HG03280 (cell line): ENCODE results near the gene BCL7B.
"Not testable (repeated sequence)": the region's sequence is repeated elsewhere in the genome, so short reads cannot be mapped to it uniquely, and the experiment has no call there.

Source experiments
- ATAC-seq: cut with Tn5 transposase; IDR thresholded peaks from one replicate; pipeline ENCODE4 v1.9.1; 2021; ENCODE audit warnings: mild to moderate bottlenecking, moderate library complexity; ENCODE audit not compliant: unreplicated experiment

BCL7B gene

DNA sequence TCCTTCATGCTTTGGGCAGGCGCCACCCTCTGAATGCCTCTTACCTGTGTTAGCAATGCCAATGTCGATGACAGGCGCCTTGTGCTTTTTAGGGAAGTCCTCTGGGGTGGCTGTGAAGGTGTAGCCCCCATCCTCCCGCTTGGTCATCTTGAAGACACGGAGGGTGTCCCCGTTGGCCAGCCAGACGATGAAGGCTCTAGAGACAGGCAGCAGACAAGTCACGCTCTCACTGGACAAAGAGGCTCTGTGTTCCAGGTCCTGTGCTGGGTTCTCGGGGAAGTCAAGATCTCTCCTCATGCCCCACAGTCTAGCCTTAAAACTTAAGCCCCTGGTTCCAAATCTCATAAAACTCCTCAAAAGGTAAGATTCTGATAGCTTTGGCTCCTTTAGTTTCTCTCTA lies 15.8 kb upstream of the BCL7B start:
- ATAC-seq: no peak

DNA sequence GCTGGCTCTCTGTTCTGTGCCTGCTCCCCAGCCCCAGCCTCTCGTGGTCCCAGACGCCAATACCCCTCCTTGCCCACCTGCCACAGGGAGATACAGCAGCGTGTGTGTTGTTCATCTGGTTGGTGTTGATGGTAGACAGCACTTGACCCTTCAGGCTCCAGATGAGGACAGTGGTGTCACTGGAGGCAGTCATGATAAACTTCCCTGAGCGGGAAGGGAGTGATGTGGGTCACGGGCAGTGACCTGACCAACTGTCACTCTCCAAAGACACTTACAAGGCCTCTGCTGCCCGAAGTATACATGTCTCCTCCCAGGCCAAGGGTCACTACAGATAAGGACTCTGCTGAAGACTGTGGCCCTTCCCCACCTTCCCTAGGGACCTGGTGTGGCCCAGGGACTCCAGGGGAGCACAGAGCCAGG lies 15.3 kb upstream of the BCL7B start:
- no peak for ATAC-seq

DNA sequence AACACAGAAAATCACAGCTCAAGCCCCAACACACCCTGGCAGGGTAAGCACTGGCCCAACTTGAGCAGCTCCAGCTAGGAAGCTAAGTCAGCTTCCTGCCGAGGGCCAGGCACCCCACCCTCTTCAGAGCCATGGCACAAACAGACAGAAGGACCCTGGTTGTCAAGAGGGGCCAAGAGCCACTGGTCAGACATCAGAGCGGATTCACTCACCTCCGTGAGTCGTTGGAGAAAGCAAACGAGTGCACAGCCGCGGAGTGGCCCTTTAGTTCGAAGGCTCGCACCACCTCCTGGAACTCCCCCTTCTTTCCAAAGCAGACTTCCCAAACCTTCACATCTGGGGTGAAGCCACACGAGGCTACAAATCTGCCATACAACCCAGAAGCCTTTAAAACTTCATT lies 13.5 kb upstream of the BCL7B start:
- no peak for ATAC-seq

DNA sequence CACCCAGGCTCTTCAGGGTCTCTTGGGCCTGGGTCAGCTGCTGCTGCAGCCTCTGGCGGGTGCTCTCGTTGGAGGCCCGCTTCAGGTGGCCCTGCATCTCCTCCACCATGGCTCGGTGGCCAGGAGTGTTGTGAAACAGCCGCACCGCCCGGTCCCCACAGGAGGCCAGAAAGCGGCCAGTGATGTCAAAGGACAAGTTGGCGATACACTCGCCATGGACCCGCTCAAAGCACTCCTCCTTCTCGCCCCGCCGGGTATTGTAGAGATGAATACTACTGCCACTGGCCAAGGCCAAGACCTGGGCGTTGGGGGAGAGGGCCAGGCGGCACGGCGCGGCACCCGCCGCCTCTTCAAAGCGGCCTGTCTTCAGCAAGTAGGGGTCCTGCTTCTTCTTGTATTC lies 13.0 kb upstream of the BCL7B start:
- no peak for ATAC-seq

DNA sequence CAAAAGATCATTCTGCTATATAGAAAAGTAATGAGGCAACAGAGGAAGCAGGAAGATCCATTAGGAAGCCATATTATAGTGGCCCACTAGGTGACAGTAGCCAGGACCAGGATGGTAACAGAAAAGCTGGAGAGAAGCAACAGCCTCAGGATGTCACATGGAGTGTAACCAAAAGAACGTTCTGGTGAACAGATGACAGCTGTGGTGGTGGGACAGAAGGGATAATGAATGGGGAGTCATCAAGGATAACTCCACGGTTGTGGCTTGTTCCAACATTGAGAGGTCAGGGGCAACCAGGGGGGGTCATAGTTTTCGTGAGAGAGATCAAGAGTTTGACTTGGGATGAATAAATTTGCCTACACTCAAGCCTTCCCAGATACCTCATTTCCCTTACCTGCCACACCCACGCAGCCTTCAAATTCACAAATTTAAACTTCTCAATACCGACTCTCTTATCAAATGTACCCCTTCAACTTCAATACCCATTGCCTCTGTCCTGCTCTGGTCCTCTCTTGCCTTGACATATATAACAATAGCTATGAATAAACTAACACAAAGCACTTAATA lies 11.6 kb upstream of the BCL7B start:
- ATAC-seq: no peak

DNA sequence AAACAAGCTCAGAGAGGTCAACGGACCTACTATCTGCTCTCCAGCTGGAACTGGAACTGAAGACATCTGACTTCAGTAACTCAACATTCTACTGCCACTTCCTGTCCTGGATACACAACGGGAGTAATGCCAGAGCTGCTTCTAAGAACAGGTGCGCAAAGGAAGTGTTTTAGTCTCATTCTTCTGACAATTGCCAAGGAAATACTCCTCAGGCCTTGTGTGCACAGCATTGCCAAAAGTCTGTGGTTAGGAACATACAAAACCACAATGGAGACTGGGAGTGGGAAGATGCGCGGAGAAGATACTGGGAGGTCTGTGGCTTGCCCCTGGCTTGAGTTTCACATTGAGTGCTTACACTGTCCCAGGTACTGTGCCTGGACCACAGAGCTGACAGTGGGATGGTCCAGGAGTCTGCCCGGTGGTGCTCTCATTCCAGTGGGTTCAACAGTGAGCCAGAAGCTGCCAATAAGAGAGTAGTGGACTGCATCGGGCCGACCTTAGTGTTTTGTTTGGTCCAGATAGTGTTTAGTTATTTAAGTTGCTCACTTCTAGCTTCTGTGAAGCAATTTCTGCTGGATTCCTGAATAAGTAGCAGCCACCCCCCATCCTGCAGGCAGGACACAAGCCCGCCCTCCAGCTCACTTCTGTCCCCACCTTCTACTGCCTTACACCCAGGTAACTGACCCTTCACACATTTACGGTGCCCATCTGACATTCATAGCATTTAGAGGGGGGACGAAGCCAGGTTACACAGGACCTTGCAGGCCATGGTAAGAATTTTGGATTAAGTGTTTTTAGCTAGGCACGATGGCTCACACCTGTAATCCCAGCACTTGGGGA lies 10.6 kb upstream of the BCL7B start:
- no peak for ATAC-seq

DNA sequence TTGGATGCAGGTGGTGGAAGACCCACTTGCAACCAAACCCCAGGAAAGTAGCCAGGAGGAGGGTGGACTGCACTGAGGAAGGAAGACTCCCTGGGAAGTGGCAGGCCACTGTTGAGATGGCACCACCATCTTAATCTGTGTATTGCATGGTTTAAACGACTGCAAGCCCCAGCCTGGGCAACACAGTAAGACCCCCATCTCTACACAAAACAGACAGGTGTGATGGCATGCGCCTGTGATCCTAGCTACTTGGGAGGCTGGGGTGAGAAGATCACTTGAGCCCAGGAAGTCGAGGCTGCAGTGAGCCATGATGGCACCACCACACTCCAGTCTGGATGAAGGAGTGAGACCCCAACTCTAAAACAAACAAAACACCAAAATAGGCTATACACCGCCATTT lies 9.7 kb upstream of the BCL7B start:
- ATAC-seq: no peak

DNA sequence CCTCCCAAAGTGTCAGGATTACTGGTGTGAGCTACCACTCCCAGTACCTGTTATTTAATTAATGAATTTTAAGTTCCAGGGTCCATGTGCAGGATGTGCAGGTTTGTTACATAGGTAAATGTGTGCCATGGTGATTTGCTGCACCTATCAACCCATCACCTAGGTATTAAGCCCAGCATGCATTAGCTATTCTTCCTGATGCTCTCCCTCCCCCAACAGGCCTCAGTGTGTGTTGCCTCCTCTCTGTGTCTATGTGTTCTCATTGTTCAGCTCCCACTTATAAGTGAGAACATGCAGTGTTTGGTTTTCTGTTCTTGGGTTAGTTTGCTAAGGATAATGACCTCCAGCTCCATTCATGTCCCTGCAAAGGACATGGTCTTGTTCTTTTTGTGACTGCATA lies 8.9 kb upstream of the BCL7B start:
- ATAC-seq: not testable (repeated sequence)

DNA sequence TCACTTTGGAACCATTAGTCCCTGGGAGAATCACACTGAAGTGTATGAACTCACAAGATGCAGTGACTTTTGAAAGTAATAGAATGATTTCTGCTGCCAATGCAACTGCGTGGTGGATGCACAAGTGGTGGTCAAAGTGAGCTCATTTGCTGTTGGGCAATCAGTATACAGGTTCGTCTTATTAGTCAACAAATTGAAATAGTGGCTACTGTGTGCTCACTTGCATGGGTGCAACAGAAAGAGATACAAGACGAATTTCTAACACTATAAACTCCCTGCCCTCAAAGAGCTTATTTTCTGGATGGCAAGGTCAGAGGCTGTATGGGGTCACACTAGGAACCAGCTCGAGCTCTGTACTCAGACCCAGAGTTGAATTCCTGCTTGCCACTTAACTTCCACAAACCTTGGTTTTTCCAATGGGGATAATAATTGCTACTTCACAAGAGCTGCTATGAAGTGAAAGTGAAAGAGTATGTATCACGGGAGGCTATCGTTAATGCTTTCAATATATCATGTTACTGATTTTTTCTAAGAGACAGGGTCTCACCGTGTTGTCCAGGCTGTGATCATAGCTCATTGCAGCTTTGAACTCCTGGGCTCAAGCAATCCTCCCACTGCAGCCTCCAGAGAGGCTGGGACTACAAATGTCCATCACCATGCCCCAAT lies 8.3 kb upstream of the BCL7B start:
- ATAC-seq: no peak

DNA sequence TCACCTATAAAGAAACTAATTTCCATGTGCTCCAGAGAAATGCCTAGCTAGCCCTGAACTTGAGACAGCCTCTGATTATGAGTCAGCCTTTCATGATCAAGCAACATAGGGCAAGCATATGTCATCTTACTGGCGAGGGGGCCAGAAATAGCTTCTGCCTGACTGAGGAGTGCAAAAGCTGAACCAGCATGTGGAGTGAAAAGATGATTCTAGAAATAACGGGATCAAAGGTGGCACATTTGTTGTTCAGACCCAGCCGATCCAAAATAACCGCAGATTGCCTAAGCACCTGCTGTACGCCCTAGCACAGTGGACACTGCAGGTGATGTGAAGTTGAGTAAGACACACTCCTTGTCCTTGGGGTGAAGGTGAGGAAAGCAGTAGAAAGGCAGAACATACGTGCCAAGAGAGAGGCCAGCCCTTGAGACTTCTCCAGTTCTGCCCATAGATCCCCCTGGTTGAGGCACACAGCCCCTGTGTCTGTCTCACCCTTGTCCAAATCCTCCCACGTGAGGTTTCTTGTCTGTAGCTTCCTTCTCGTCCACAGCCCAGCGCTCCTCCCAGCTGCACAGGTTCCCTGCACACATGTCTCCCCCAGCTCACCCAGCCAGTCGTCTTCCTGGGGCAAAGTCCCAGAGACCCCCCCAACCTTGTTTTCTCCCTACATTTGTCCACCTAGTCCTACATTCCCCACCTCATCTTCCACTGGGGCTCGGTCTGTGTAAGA lies 2.8 kb upstream of the BCL7B start:
- no peak for ATAC-seq

DNA sequence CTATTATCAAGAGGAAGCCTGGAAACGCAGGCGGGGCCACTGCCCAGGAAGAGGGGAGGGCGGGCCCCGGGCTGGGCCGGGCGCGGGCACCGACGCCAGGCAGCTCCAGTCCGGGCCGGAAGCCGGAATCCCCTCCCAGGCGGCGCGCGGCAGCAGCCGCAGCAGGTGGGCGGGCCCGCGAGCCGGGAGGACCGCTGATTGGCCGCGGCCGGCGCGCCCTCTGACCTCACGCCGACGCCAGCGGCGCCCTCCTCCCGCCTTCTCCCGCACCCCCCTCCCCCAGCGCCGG lies 438 bp downstream of the BCL7B start:
- peak; percentile 89 for ATAC-seq

DNA sequence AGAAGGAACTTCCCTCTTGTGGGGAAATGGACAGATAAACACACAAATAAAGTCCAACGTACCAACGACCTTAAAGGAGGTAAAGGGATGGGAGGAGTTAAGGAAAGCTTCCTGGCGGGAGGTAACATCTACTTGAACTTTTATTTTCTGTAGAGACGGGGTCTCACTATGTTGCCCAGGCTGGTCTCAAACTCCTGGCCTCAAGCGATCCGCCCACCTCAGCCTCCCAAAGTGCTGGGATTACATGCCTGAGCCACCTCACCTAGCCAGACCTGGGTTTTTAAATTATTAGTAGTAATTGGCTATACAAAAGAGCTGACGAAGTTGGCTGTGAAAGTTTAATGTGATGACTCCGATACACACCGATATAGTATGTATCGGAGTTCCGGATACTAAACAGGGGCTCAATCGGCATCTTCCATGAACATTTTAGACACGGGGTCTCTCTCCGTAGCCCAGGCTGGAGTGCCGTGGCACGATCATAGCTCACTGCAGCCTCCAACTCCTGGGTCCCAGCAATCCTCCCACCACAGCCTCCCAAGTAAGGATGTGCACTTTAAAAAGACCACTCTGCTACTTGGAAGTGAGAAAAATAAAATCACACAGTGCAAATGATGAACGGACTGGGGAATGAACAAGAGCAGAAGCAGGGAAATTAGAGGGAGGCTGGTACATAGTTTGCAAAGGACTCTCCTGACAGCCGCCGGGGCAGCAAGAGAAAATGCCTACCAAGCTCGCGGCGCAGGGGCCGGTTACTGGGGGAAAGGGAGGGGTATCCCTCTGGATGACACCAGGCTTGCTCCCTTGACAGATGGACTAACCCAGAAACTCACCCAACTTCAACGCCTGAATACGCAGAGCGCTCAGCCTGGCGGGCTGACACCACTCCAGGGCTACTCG lies 1.0 kb downstream of the BCL7B start:
- no peak for ATAC-seq

DNA sequence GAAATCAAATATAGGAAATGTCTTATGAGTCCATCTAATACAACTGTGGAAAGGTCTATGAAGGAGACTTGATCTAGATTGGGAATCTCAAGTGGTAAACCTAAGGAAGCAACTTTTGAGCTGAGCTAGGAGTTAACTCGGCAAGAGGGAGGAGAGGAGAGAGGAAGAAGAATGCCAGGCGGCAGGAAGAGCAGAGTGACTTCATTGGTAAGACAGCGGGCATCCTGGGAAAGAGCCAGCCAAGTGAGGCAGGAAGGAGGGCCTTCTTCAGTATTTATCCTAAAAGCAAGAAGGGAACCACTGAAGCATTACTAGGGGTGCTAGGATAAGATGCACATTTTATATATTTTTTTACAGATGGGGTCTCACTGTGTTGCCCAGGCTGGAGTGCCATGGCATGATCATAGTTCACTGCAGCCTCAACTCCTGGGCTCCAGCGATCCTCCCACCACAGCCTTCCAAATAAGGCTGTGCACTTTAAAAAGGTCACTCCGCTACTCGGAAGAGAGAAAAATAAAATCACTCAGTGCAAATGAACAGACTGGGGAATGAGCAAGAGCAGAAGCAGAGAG lies 2.0 kb downstream of the BCL7B start:
- no peak for ATAC-seq

DNA sequence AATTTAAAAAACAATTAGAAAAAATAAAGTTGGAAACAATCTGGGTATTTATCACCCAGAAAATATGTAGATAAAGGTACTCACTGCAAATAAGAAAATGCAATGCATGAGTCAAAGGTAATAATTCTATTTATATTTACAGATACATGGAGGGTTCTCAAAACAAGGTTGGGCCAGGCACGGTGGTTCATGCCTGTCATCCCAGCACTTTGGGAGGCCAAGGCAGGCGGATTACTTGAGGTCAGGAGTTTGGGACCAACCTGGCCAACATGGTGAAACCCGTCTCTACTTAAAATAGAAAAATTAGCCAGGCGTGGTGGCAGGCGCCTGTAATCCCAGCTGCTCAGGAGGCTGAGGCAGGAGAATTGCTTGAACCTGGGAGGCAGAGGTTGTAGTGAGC lies 7.4 kb downstream of the BCL7B start:
- ATAC-seq: not testable (repeated sequence)

DNA sequence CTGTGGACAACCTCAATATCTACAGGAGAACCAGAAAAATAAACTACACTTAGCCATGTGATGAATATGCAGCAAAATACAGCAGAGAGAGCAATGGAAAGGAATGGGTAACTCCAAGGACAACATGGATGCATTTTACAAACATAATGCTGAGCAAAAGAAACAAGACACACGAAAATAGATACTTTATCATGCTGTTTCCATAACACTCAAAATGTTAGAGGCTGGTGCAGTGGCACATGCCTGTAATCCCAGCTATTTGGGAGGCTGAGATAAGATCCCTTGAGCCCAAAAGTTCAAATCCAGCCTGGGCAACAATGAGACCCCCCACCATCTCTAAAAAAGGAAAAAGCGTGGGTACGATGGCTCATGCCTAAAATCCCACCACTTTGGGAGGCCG lies 8.3 kb downstream of the BCL7B start:
- no peak for ATAC-seq

DNA sequence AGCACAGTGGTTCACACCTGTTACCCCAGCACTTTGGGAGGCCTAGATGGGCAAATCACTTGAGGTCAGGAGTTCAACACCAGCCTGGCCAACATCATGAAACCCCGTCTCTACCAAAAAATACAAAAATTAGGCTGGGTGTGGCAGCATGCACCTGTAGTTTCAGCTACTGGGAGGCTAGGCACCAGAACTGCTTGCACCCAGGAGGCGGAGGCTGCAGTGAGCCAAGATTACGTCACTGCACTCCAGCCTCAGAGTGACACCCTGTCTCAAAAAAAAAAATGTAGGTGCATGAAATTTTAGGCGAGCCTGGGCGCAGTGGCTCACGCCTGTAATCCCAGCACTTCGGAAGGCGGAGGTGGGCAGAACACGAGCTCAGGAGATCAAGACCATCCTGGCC lies 9.6 kb downstream of the BCL7B start:
- ATAC-seq: no peak

DNA sequence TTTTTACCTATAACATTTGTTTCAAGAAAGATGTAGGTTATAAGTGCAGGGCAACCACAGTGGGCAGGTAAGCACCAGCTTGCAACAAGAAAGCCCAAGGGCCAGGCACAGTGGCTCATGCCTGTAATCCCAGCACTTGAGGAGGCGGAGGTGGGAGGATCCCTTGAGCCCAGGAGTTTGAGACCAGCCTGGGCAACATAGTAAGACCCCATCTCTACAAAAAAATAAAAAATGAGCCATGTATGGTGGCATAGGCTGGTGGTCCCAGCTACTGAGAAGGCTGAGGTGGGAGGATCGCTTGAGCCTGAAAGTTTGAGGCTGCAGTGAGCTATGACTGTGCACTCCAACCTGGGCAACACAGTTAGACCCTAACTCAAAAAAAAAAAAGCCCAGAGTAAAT lies 12.8 kb downstream of the BCL7B start:
- no peak for ATAC-seq

DNA sequence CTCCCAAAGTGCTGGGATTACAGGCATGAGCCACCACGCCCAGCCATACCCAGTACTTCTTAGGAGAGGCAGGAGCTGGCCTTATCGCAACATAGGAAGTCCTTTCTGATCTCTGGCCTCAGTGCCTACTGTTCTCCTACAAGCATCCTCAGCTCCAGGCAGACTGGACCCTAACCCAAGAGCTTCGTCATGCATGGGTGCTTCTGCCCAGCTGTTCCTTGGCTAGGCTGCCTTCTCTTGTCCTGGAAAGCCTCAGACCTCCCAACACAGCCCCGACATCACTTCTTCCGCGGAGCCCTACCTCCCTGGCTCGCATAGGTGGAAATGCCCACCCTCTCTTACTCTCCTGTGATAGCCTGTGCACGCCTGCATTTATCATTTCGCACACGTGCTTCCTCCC lies 15.8 kb downstream of the BCL7B start:
- ATAC-seq: no peak

DNA sequence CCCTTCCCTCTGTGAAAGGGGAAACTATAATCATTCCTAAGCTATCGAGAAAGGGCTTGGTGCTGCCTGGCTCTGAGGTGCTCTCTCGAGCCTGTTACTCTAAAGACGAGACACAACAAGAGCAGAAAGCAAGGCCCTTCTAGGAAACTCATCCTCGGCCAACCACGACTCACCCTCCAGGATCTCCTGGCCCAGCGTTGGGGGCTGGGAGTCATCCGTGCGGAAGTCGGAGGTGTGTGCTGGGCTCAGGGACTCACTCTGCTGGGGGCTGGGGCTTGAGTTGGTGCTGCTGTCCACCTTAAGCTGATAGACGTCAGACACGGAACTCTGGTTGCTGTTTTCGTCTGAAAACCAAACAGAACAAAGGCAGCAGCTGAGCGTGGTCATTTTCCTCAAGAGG lies 17.8 kb downstream of the BCL7B start:
- ATAC-seq: no peak

DNA sequence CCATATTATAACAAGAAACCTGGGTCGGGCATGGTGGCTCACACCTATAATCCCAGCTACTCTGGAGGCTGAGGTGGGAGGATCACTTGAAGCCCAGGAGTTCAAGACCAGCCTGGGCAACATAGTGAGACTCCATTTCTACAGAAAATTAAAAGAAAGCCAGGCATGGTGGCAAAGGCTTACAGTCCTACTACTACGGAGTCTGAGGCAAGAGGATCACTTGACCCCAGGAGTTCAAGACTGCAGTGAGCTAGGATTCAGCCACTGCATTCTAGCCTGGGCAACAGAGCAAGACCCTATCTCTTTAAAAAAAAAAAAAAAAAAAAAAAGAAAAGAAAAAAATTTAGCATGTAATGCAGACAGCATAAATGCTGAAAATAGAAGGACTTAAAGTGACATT lies 19.0 kb downstream of the BCL7B start:
- not testable (repeated sequence) for ATAC-seq
